GM12878 (cell line): ENCODE data around the gene WWOX.

Experiments used
- ETV6 ChIP-seq, 2 experiments: fragments of 450-650 bp in 1 of 2; IDR thresholded peaks in 1 of 2; conservative IDR thresholded peaks in 1 of 2; 2 replicates each; pipeline ENCODE4 v1.6.1; 2014; ENCODE audit warnings: antibody characterized with exemption in 1 of 2, borderline replicate concordance in 1 of 2, low read depth in 1 of 2, mild to moderate bottlenecking in 1 of 2, moderate library complexity in 1 of 2
- EZH2 ChIP-seq: IDR thresholded peaks from 2 replicates; pipeline ENCODE4 v1.6.1; 2012; ENCODE audit warnings: low read depth, mild to moderate bottlenecking, control low read depth, inconsistent platforms, low read length, borderline replicate concordance; ENCODE audit not compliant: control insufficient read depth
- FOXM1 ChIP-seq: IDR thresholded peaks from 2 replicates; pipeline ENCODE4 v1.6.1; 2012; ENCODE audit warnings: low read depth, mild to moderate bottlenecking, inconsistent platforms, low read length, moderate library complexity
- HDAC6 ChIP-seq: fragments of 200-600 bp; sonication (generic); IDR thresholded peaks from one replicate; pipeline ENCODE4 v1.8.0; 2017; ENCODE audit warnings: antibody characterized with exemption; ENCODE audit not compliant: unreplicated experiment
- JUNB ChIP-seq: IDR thresholded peaks from 2 replicates; pipeline ENCODE4 v1.6.1; 2016; ENCODE audit warnings: antibody characterized with exemption, mild to moderate bottlenecking
- NR2C2 ChIP-seq: IDR thresholded peaks from 2 replicates; pipeline ENCODE4 v1.6.1; 2011; ENCODE audit warnings: borderline replicate concordance, low read depth; ENCODE audit not compliant: control insufficient read depth, insufficient read length
- POLR2A ChIP-seq: IDR thresholded peaks from 2 replicates; pipeline ENCODE4 v1.6.1; 2011; ENCODE audit warnings: low read depth, mild to moderate bottlenecking, low read length
- POLR2AphosphoS5 ChIP-seq: IDR thresholded peaks from 2 replicates; pipeline ENCODE4 v1.6.1; 2011; ENCODE audit warnings: mild to moderate bottlenecking, low read length, inconsistent platforms
- YY1 ChIP-seq: IDR thresholded peaks from 2 replicates; pipeline ENCODE4 v1.6.1; 2011; ENCODE audit warnings: low read depth, mild to moderate bottlenecking, low read length
- ZNF622 ChIP-seq: fragments of 450-650 bp; IDR thresholded peaks from 2 replicates; pipeline ENCODE4 v1.6.1; 2017; ENCODE audit warnings: mild to moderate bottlenecking, inconsistent platforms
- TF ChIP-seq, protein P1 (sequence below), 3 experiments: IDR thresholded peaks in 2 of 3; conservative IDR thresholded peaks in 1 of 3; 2 replicates each; pipeline ENCODE4 v1.5.1; 2011; ENCODE audit warnings: low read depth in 3 of 3, low read length in 3 of 3, mild to moderate bottlenecking in 3 of 3, control low read depth in 2 of 3, moderate library complexity in 2 of 3, inconsistent platforms in 1 of 3, mixed read lengths in 1 of 3; ENCODE audit not compliant: control insufficient read depth in 2 of 3, insufficient read depth in 1 of 3; ENCODE audit errors: extremely low read depth in 1 of 3
- TF ChIP-seq, protein P2 (sequence below): fragments of 450-650 bp; IDR thresholded peaks from 2 replicates; pipeline ENCODE4 v1.6.1; 2018; ENCODE audit warnings: mild to moderate bottlenecking, low read depth, moderate library complexity; ENCODE audit not compliant: partially characterized antibody
- TF ChIP-seq, protein P3 (sequence below): IDR thresholded peaks from 2 replicates; pipeline ENCODE4 v1.6.1; 2011; ENCODE audit warnings: borderline replicate concordance, low read depth, mild to moderate bottlenecking, moderate library complexity, mixed read lengths, low read length; ENCODE audit not compliant: insufficient read depth; ENCODE audit errors: extremely low read length

DNA sequence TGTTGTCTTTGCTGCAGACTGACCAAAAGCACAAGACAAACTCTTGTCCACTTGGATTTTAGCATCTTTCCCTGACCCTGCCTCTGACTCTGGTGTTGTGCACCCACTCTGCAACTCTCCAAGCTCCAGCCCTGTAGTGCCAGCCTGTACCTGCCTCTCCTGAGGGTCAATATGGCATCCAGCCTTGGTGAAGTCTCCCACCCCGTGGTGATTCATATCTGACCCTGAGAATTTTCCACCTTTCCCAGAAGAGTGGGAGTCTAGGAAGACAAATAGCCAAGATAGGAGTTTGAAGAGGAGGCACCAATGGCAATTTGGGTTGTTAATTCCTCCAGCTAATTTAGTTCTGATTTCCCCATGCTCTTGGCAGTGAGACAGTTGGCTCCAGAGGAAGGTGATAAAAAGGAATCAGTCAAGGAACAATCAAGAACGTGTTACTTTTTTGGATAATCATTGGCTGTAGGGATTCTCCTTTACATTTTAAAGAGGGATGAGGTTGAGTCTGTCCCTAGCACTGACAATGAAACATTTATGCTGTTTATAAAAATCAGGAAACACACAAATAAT lies 1085.1 kb downstream of the WWOX start:
- no peak for TF ChIP-seq POLR2A
- TF ChIP-seq, protein P1, sequence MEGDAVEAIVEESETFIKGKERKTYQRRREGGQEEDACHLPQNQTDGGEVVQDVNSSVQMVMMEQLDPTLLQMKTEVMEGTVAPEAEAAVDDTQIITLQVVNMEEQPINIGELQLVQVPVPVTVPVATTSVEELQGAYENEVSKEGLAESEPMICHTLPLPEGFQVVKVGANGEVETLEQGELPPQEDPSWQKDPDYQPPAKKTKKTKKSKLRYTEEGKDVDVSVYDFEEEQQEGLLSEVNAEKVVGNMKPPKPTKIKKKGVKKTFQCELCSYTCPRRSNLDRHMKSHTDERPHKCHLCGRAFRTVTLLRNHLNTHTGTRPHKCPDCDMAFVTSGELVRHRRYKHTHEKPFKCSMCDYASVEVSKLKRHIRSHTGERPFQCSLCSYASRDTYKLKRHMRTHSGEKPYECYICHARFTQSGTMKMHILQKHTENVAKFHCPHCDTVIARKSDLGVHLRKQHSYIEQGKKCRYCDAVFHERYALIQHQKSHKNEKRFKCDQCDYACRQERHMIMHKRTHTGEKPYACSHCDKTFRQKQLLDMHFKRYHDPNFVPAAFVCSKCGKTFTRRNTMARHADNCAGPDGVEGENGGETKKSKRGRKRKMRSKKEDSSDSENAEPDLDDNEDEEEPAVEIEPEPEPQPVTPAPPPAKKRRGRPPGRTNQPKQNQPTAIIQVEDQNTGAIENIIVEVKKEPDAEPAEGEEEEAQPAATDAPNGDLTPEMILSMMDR (IDR thresholded peaks at IDR 0.05 in 2 of 3, conservative IDR thresholded peaks at IDR 0.05 in 1 of 3; ENCODE audit: control insufficient read depth in 2 of 3, extremely low read depth in 1 of 3, insufficient read depth in 1 of 3, low read depth in 3 of 3, low read length in 3 of 3) = no peak
- TF ChIP-seq HDAC6 = no peak
- no peak for TF ChIP-seq EZH2
- TF ChIP-seq FOXM1 = no peak
- no peak for TF ChIP-seq ZNF622
- no peak for TF ChIP-seq ETV6 (conservative IDR thresholded peaks at IDR 0.05 in 1 of 2, IDR thresholded peaks at IDR 0.05 in 1 of 2; ENCODE audit: borderline replicate concordance in 1 of 2, low read depth in 1 of 2)
- TF ChIP-seq, protein P2, sequence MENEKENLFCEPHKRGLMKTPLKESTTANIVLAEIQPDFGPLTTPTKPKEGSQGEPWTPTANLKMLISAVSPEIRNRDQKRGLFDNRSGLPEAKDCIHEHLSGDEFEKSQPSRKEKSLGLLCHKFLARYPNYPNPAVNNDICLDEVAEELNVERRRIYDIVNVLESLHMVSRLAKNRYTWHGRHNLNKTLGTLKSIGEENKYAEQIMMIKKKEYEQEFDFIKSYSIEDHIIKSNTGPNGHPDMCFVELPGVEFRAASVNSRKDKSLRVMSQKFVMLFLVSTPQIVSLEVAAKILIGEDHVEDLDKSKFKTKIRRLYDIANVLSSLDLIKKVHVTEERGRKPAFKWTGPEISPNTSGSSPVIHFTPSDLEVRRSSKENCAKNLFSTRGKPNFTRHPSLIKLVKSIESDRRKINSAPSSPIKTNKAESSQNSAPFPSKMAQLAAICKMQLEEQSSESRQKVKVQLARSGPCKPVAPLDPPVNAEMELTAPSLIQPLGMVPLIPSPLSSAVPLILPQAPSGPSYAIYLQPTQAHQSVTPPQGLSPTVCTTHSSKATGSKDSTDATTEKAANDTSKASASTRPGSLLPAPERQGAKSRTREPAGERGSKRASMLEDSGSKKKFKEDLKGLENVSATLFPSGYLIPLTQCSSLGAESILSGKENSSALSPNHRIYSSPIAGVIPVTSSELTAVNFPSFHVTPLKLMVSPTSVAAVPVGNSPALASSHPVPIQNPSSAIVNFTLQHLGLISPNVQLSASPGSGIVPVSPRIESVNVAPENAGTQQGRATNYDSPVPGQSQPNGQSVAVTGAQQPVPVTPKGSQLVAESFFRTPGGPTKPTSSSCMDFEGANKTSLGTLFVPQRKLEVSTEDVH = no peak
- TF ChIP-seq POLR2AphosphoS5 = no peak
- no peak for TF ChIP-seq NR2C2
- TF ChIP-seq, protein P3, sequence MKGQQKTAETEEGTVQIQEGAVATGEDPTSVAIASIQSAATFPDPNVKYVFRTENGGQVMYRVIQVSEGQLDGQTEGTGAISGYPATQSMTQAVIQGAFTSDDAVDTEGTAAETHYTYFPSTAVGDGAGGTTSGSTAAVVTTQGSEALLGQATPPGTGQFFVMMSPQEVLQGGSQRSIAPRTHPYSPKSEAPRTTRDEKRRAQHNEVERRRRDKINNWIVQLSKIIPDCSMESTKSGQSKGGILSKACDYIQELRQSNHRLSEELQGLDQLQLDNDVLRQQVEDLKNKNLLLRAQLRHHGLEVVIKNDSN = no peak
- TF ChIP-seq JUNB = no peak
- no peak for TF ChIP-seq YY1
